GM12891 (cell line): ENCODE results near the gene RAB11B.

ENCODE experiments used
- PAX5 ChIP-seq: IDR thresholded peaks from 2 replicates; pipeline ENCODE4 v1.6.1; 2011; ENCODE audit warnings: low read length, moderate library complexity, mild to moderate bottlenecking; ENCODE audit not compliant: insufficient read depth, severe bottlenecking
- POLR2A ChIP-seq: IDR thresholded peaks from 2 replicates; pipeline ENCODE4 v1.6.1; 2011; ENCODE audit warnings: low read depth, low read length, control low read depth
- POLR2AphosphoS5 ChIP-seq: IDR thresholded peaks from 2 replicates; pipeline ENCODE4 v1.6.1; 2011; ENCODE audit warnings: low read depth, low read length, control low read depth
- POU2F2 ChIP-seq: IDR thresholded peaks from 2 replicates; pipeline ENCODE4 v1.6.1; 2011; ENCODE audit warnings: low read depth, mild to moderate bottlenecking, control low read depth, low read length, moderate library complexity
- SPI1 ChIP-seq: IDR thresholded peaks from 2 replicates; pipeline ENCODE4 v1.6.1; 2011; ENCODE audit warnings: low read depth, low read length, control low read depth
- TAF1 ChIP-seq: IDR thresholded peaks from 2 replicates; pipeline ENCODE4 v1.6.1; 2011; ENCODE audit warnings: low read depth, low read length, control low read depth

- TF ChIP-seq POLR2AphosphoS5, result no peak
- no peak for TF ChIP-seq POLR2A
- TF ChIP-seq TAF1, result no peak
- no peak for TF ChIP-seq POU2F2
- TF ChIP-seq PAX5, result no peak
- TF ChIP-seq SPI1, result no peak
These were observed 56.0 kb downstream of the RAB11B start for GRCh38 chr19:8446061-8446709.
